IMR-90 (cell line): Measurements from ENCODE around the gene HOXD9. TPM values are rescaled to one million over a fixed set of nuclear protein-coding genes. Genes with fewer than 3 reads are reported as not detected.

Experiments
- ATAC-seq: fragments of 200-7000 bp; cut with Tn5 transposase; 2 replicates; pipeline ENCODE4 v1.9.1; 2020; ENCODE audit warnings: low read depth, mild to moderate bottlenecking, moderate library complexity
- BruUV-seq: library from RNA; stranded (reverse); fragments of 400-500 nt; replicated peaks from 2 replicates; lab custom pipeline; 2021; lab: Mats Ljungman, UMichigan
- CTCF ChIA-PET: fragments of 300-600 bp; formaldehyde crosslinking; extraction: SDS; loops from one replicate; lab custom pipeline; 2021; ENCODE audit warnings: antibody characterized with exemption; lab: Yijun Ruan, JAX
- POLR2A ChIA-PET: fragments of 300-600 bp; sonication (Branson Sonifier 250); formaldehyde crosslinking; loops from one replicate; lab custom pipeline; 2022; ENCODE audit warnings: antibody characterized with exemption; ENCODE audit not compliant: unreplicated experiment; lab: Charles Lee
- DNase-seq: peaks from one replicate; pipeline ENCODE4 v3.0.0; 2013
- H2AFZ ChIP-seq: replicated peaks from 2 replicates; pipeline ENCODE3; 2013; ENCODE audit warnings: low read length, mild to moderate bottlenecking; ENCODE audit not compliant: poor library complexity
- H2AK5ac ChIP-seq: 2 replicates; pipeline ENCODE4 v1.6.1; 2013; ENCODE audit warnings: low read depth, low read length, inconsistent platforms
- H2AK9ac ChIP-seq: replicated peaks from 2 replicates; pipeline ENCODE3; 2013; ENCODE audit warnings: mild to moderate bottlenecking, low read depth, low read length, moderate library complexity; ENCODE audit not compliant: poor library complexity
- H2BK120ac ChIP-seq: 2 replicates; pipeline ENCODE4 v1.6.1; 2013; ENCODE audit warnings: low read depth, low read length, inconsistent platforms
- H2BK15ac ChIP-seq: 3 replicates; pipeline ENCODE4 v1.6.1; 2013; ENCODE audit warnings: low read depth, low read length, inconsistent platforms
- H2BK20ac ChIP-seq: 2 replicates; pipeline ENCODE4 v1.6.1; 2013; ENCODE audit warnings: low read depth, mild to moderate bottlenecking, inconsistent platforms, low read length, moderate library complexity
- H2BK5ac ChIP-seq: 2 replicates; pipeline ENCODE4 v1.6.1; 2013; ENCODE audit warnings: mild to moderate bottlenecking, low read depth, low read length, inconsistent platforms; ENCODE audit not compliant: poor library complexity, severe bottlenecking
- H3K14ac ChIP-seq: replicated peaks from 2 replicates; pipeline ENCODE4 v1.6.1; 2013; ENCODE audit warnings: low read depth, low read length, inconsistent platforms
- H3K18ac ChIP-seq: 2 replicates; pipeline ENCODE4 v1.6.1; 2013; ENCODE audit warnings: low read depth, low read length, control low read depth
- H3K23ac ChIP-seq: 2 replicates; pipeline ENCODE4 v1.6.1; 2013; ENCODE audit warnings: low read depth, low read length, inconsistent platforms
- H3K27ac ChIP-seq: 2 replicates; pipeline ENCODE4 v1.5.1; 2013; ENCODE audit warnings: mild to moderate bottlenecking, control low read depth, low read length; ENCODE audit not compliant: insufficient read depth
- H3K27me3 ChIP-seq: 2 replicates; pipeline ENCODE4 v1.6.1; 2013; ENCODE audit warnings: low read length; ENCODE audit not compliant: control insufficient read depth, insufficient read depth
- H3K36me3 ChIP-seq: 2 replicates; pipeline ENCODE4 v1.6.1; 2013; ENCODE audit warnings: low read length, mixed read lengths; ENCODE audit not compliant: control insufficient read depth, insufficient read depth
- H3K4ac ChIP-seq: 2 replicates; pipeline ENCODE4 v1.6.1; 2013; ENCODE audit warnings: low read depth, low read length, inconsistent platforms
- H3K4me1 ChIP-seq: 2 replicates; pipeline ENCODE4 v1.6.1; 2013; ENCODE audit warnings: low read length, mixed read lengths; ENCODE audit not compliant: control insufficient read depth, insufficient read depth
- H3K4me2 ChIP-seq: 2 replicates; pipeline ENCODE4 v1.6.1; 2013; ENCODE audit warnings: low read depth, mild to moderate bottlenecking, control low read depth, low read length, moderate library complexity
- H3K4me3 ChIP-seq: 2 replicates; pipeline ENCODE4 v1.5.1; 2013; ENCODE audit warnings: low read depth, mild to moderate bottlenecking, control low read depth, low read length, moderate library complexity; ENCODE audit not compliant: insufficient read depth
- H3K56ac ChIP-seq: 2 replicates; pipeline ENCODE4 v1.6.1; 2013; ENCODE audit warnings: low read length, inconsistent platforms; ENCODE audit not compliant: insufficient read depth; ENCODE audit errors: extremely low read depth
- H3K79me1 ChIP-seq, 2 experiments: 2 replicates each; pipeline ENCODE4 v1.6.1; 2013; ENCODE audit warnings: low read length in 2 of 2, inconsistent platforms in 1 of 2, low read depth in 1 of 2
- H3K9ac ChIP-seq: 2 replicates; pipeline ENCODE4 v1.6.1; 2013; ENCODE audit warnings: low read depth, low read length, control low read depth
- H3K9me1 ChIP-seq: 2 replicates; pipeline ENCODE4 v1.6.1; 2013; ENCODE audit warnings: low read length, inconsistent platforms; ENCODE audit not compliant: insufficient read depth
- H3K9me3 ChIP-seq: 2 replicates; pipeline ENCODE4 v1.6.1; 2013; ENCODE audit warnings: low read length; ENCODE audit not compliant: control insufficient read depth, insufficient read depth
- H4K20me1 ChIP-seq: 2 replicates; pipeline ENCODE4 v1.6.1; 2013; ENCODE audit warnings: low read length, inconsistent platforms; ENCODE audit not compliant: insufficient read depth
- H4K5ac ChIP-seq: 2 replicates; pipeline ENCODE4 v1.6.1; 2013; ENCODE audit warnings: mild to moderate bottlenecking, low read depth, low read length, control low read depth
- H4K8ac ChIP-seq, 2 experiments: 2 replicates each; pipeline ENCODE4 v1.6.1; 2013; ENCODE audit warnings: low read depth in 2 of 2, low read length in 2 of 2, control low read depth in 1 of 2, inconsistent platforms in 1 of 2
- H4K91ac ChIP-seq: 2 replicates; pipeline ENCODE4 v1.6.1; 2013; ENCODE audit warnings: low read depth, low read length, inconsistent platforms; ENCODE audit not compliant: insufficient read depth
- CTCF ChIP-seq: conservative IDR thresholded peaks from 2 replicates; pipeline ENCODE4 v1.5.1; 2012; ENCODE audit warnings: mild to moderate bottlenecking, low read depth, low read length, improper control_type of control experiment
- FOS ChIP-seq: fragments of 150-350 bp; IDR thresholded peaks from 2 replicates; pipeline ENCODE4 v1.6.1; 2016; ENCODE audit warnings: low read depth, low read length
- MAZ ChIP-seq: IDR thresholded peaks from 2 replicates; pipeline ENCODE4 v1.6.1; 2012; ENCODE audit warnings: low read depth, mild to moderate bottlenecking, low read length, improper control_type of control experiment, moderate library complexity, borderline replicate concordance
- NFE2L2 ChIP-seq: fragments of 150-350 bp; IDR thresholded peaks from 2 replicates; pipeline ENCODE4 v1.6.1; 2016; ENCODE audit warnings: low read depth, mild to moderate bottlenecking, low read length
- POLR2A ChIP-seq: IDR thresholded peaks from 2 replicates; pipeline ENCODE4 v1.6.1; 2012; ENCODE audit warnings: mild to moderate bottlenecking, low read depth, low read length
- RAD21 ChIP-seq: IDR thresholded peaks from 2 replicates; pipeline ENCODE4 v1.6.1; 2012; ENCODE audit warnings: low read length, improper control_type of control experiment
- SMC3 ChIP-seq: fragments of 150-350 bp; IDR thresholded peaks from 2 replicates; pipeline ENCODE4 v1.6.1; 2016; ENCODE audit warnings: low read depth, mild to moderate bottlenecking, antibody characterized with exemption, low read length, moderate library complexity
- WGBS, 2 experiments: methylation state at CpG; one replicate each; pipeline versions ENCODE4 v1.1.5 to v1.1.7; 2013; ENCODE audit warnings: missing lambda C conversion rate in 2 of 2; ENCODE audit not compliant: insufficient read length in 1 of 2; ENCODE audit errors: extremely low coverage in 2 of 2; 5-methylcytosine and 5-hydroxymethylcytosine counted together
- dilution Hi-C: fragments of 300-500 bp; cut with HindIII; formaldehyde crosslinking; loops from one replicate; pipeline ENCODE4 v1.14.3; 2018; ENCODE audit warnings: low sequenced_read_pairs; ENCODE audit not compliant: unreplicated experiment
- in situ Hi-C: fragments of 300-500 bp; cut with MboI; formaldehyde crosslinking; loops from 3 replicates; pipeline ENCODE4 v1.14.3; 2019; ENCODE audit warnings: low sequenced_read_pairs, inconsistent platforms, mixed read lengths
- intact Hi-C: fragments of 100-400 bp; cut with micrococcal nuclease; formaldehyde crosslinking; loops from 2 replicates; pipeline ENCODE4 v1.10.0; 2022
- polyA plus RNA-seq, 3 experiments: library from polyadenylated mRNA; depleted of rRNA; stranded (reverse); fragments of >200 nt; gene quantifications; 2 replicates each; pipeline ENCODE4 v1.2.3, GENCODE V29; 2012; ENCODE audit warnings: low replicate concordance in 1 of 3
- total RNA-seq: library from RNA; depleted of rRNA; stranded (reverse); fragments of >200 nt; gene quantifications from 2 replicates; pipeline ENCODE4 v1.2.3, GENCODE V29; 2012

HOXD9 gene
- total and polyA plus RNA-seq, 2 of the 4 experiments (the other 2 are of a cell fraction): not detected

GRCh38 chr2:176140513-176141317 lies 18.2 kb downstream of the HOXD9 start:
- Histone ChIP-seq H3K14ac (no peak overlapping the region), H3K9ac (no peak overlapping the region), H2AK9ac (no peak overlapping the region), H3K4ac (no peak overlapping the region), H3K23ac (no peak overlapping the region), H4K20me1 (no peaks in the 10 kb centered on the region), H2BK120ac (no peak overlapping the region), H3K27ac (no peak overlapping the region), H4K5ac (no peak overlapping the region), H3K79me1 (no peaks in the 10 kb centered on the region), H3K4me1 (no peaks in the 10 kb centered on the region), H3K27me3 (peaks cover 74% of the 10 kb centered on the region), H3K4me3 (peak overlapping the region; percentile 50), H2AFZ (peak overlapping the region; percentile 88), H4K8ac (no peak overlapping the region), H3K18ac (no peak overlapping the region), H3K9me1 (no peaks in the 10 kb centered on the region), H2AK5ac (no peak overlapping the region), H3K9me3 (peaks cover 3% of the 10 kb centered on the region), H3K56ac (no peak overlapping the region), H4K91ac (no peak overlapping the region), H3K36me3 (no peaks in the 10 kb centered on the region), H2BK20ac (no peak overlapping the region), H3K4me2 (peak overlapping the region; percentile 88), H2BK15ac (no peak overlapping the region), H2BK5ac (no peak overlapping the region)
- intact Hi-C loops: loop anchor here (1.0 to 2.0 kb wide), 4 partner anchors 315 to 674 kb away; no protein-coding TSS in a partner anchor
- WGBS, 2 experiments: 18% methylated on average over 18 of the region's 48 CpGs; no CpG with 5 or more reads in 1 of the 2 experiments
- dilution Hi-C loops: no loop called here
- BruUV-seq: no TSS peak
- POLR2A ChIA-PET: no interaction called here
- TF ChIP-seq RAD21 (peak; percentile 93), CTCF (peak; percentile 82), NFE2L2 (no peak), FOS (no peak), POLR2A (no peak), MAZ (peak; percentile 83; the same call in 1 of the 2 replicates), SMC3 (peak; percentile 85)
- CTCF ChIA-PET: interaction anchor here (0.6 to 2.5 kb wide), 18 partner anchors 9 to 1161 kb away, joined by 3 to 24 read pairs (median 3); no protein-coding TSS in a partner anchor
- peak; percentile 95 for ATAC-seq
- in situ Hi-C loops: loop anchor here (5.0 kb wide), 1 partner anchor 412 kb away; no protein-coding TSS in a partner anchor
- peak; percentile 46 for DNase-seq
